HCT116 (cell line): Measurements from ENCODE around the gene CYP1A1. TPM values are rescaled to one million over a fixed set of nuclear protein-coding genes. Genes with fewer than 3 reads are reported as not detected.

Experiments used
- ATAC-seq: fragments of 200-7000 bp; cut with Tn5 transposase; 2 replicates; pipeline ENCODE4 v1.9.1; 2020; ENCODE audit warnings: mild to moderate bottlenecking, moderate library complexity
- BruUV-seq: library from RNA; stranded (reverse); fragments of 400-500 nt; replicated peaks from 2 replicates; lab custom pipeline; 2021; lab: Mats Ljungman, UMichigan
- CTCF ChIA-PET: fragments of 300-600 bp; sonication (Branson Sonifier 250); formaldehyde crosslinking; loops from one replicate; lab custom pipeline; 2021; ENCODE audit warnings: antibody characterized with exemption; lab: Charles Lee
- POLR2A ChIA-PET: fragments of 300-600, 350-600 bp; sonication (Branson Sonifier 250); formaldehyde crosslinking; loops from one replicate; lab custom pipeline; 2021; ENCODE audit warnings: antibody characterized with exemption; lab: Charles Lee
- RAD21 ChIA-PET, 2 experiments: fragments of 300-600 bp; sonication (Branson Sonifier 250); formaldehyde crosslinking; loops; one replicate each; lab custom pipeline; 2023; ENCODE audit warnings: low total read pairs in 2 of 2; ENCODE audit not compliant: uncharacterized antibody in 2 of 2, unreplicated experiment in 2 of 2, low non-redundant PET in 1 of 2; lab: Charles Lee
- DNase-seq: peaks from one replicate; pipeline ENCODE4 v3.0.0-alpha.2; 2010; ENCODE audit warnings: low read depth, low spot score
- H2AFZ ChIP-seq: fragments of 200-600 bp; shearing (Covaris generic), sonication (generic); 2 replicates; pipeline ENCODE4 v1.6.1; 2017; ENCODE audit warnings: low read depth, mixed run types, mixed read lengths, antibody characterized with exemption, low read length; ENCODE audit not compliant: poor library complexity, severe bottlenecking
- H3K27ac ChIP-seq: 2 replicates; pipeline ENCODE4 v1.5.1; 2012; ENCODE audit warnings: low read depth, low read length
- H3K27me3 ChIP-seq: fragments of 200-600 bp; sonication (generic); 2 replicates; pipeline ENCODE4 v1.6.1; 2016; ENCODE audit warnings: mixed run types, low read length, mixed read lengths; ENCODE audit not compliant: insufficient read depth
- H3K36me3 ChIP-seq, 2 experiments: fragments of 200-500 bp in 1 of 2; fragments of 200-600 bp in 1 of 2; sonication (Bioruptor generic) in 1 of 2; sonication (generic) in 1 of 2; 2 replicates each; pipeline versions ENCODE4 v1.5.1 to v1.6.1; 2014 to 2016; ENCODE audit warnings: low read length in 2 of 2, inconsistent platforms in 1 of 2, mixed read lengths in 1 of 2, mixed run types in 1 of 2; ENCODE audit not compliant: insufficient read depth in 2 of 2, control insufficient read depth in 1 of 2
- H3K4me1 ChIP-seq, 2 experiments: fragments of 200-600 bp in 1 of 2; sonication (generic) in 1 of 2; 2 replicates each; pipeline versions ENCODE4 v1.5.1 to v1.6.1; 2012 to 2017; ENCODE audit warnings: low read length in 2 of 2, inconsistent platforms in 1 of 2, mild to moderate bottlenecking in 1 of 2, mixed read lengths in 1 of 2, mixed run types in 1 of 2, moderate library complexity in 1 of 2; ENCODE audit not compliant: insufficient read depth in 2 of 2, control insufficient read depth in 1 of 2
- H3K4me2 ChIP-seq: fragments of 200-600 bp; sonication (generic); 2 replicates; pipeline ENCODE4 v1.6.1; 2017; ENCODE audit warnings: mixed run types, low read length, mixed read lengths
- H3K4me3 ChIP-seq, 2 experiments: fragments of 200-600 bp in 1 of 2; sonication (generic) in 1 of 2; replicated peaks in 1 of 2; 2 replicates each; pipeline ENCODE4 v1.5.1; 2011 to 2016; ENCODE audit warnings: low read length in 2 of 2, control low read depth in 1 of 2, low read depth in 1 of 2, mild to moderate bottlenecking in 1 of 2, mixed read lengths in 1 of 2, mixed run types in 1 of 2
- H3K79me2 ChIP-seq: fragments of 200-600 bp; sonication (generic); 2 replicates; pipeline ENCODE4 v1.6.1; 2017; ENCODE audit warnings: mild to moderate bottlenecking, mixed run types, low read length, moderate library complexity, mixed read lengths; ENCODE audit not compliant: insufficient read depth
- H3K9ac ChIP-seq: fragments of 200-600 bp; sonication (generic); 2 replicates; pipeline ENCODE4 v1.6.1; 2016; ENCODE audit warnings: low read length, mixed read lengths
- H3K9me2 ChIP-seq: fragments of 200-600 bp; sonication (generic), shearing (Covaris generic); 2 replicates; pipeline ENCODE4 v1.6.1; 2017; ENCODE audit warnings: mixed run types, mild to moderate bottlenecking, moderate library complexity; ENCODE audit not compliant: insufficient read depth
- H3K9me3 ChIP-seq, 2 experiments: fragments of 200-500 bp in 1 of 2; fragments of 200-600 bp in 1 of 2; sonication (Bioruptor generic) in 1 of 2; sonication (generic) in 1 of 2; 2 replicates each; pipeline ENCODE4 v1.6.1; 2014 to 2017; ENCODE audit warnings: low read length in 2 of 2, mixed read lengths in 2 of 2, inconsistent platforms in 1 of 2, low read depth in 1 of 2, mild to moderate bottlenecking in 1 of 2, mixed run types in 1 of 2, moderate library complexity in 1 of 2; ENCODE audit not compliant: control insufficient read depth in 1 of 2, insufficient read depth in 1 of 2
- H4K20me1 ChIP-seq: fragments of 200-600 bp; sonication (generic), shearing (Covaris generic); 2 replicates; pipeline ENCODE4 v1.6.1; 2017; ENCODE audit warnings: mixed run types, mild to moderate bottlenecking, moderate library complexity; ENCODE audit not compliant: insufficient read depth
- ATF3 ChIP-seq: IDR thresholded peaks from 2 replicates; pipeline ENCODE4 v1.6.1; 2012
- CTCF ChIP-seq, 3 experiments: fragments of 200-600 bp in 1 of 3; sonication (generic) in 1 of 3; IDR thresholded peaks in 2 of 3; conservative IDR thresholded peaks in 1 of 3; 2 replicates each; pipeline ENCODE4 v1.5.1; 2012 to 2017; ENCODE audit warnings: low read depth in 2 of 3, low read length in 2 of 3, antibody characterized with exemption in 1 of 3, borderline replicate concordance in 1 of 3, control low read depth in 1 of 3, mild to moderate bottlenecking in 1 of 3, mixed read lengths in 1 of 3, mixed run types in 1 of 3, moderate library complexity in 1 of 3; ENCODE audit not compliant: insufficient read depth in 1 of 3
- EGR1 ChIP-seq: IDR thresholded peaks from 2 replicates; pipeline ENCODE4 v1.6.1; 2012; ENCODE audit warnings: low read depth
- FOSL1 ChIP-seq: IDR thresholded peaks from 2 replicates; pipeline ENCODE4 v1.6.1; 2012; ENCODE audit warnings: low read depth
- POLR2A ChIP-seq: IDR thresholded peaks from 2 replicates; pipeline ENCODE4 v1.7.0; 2011; ENCODE audit warnings: borderline replicate concordance; ENCODE audit not compliant: insufficient read depth, insufficient read length; ENCODE audit errors: extremely low read depth
- REST ChIP-seq: IDR thresholded peaks from 2 replicates; pipeline ENCODE4 v1.6.1; 2012; ENCODE audit warnings: low read depth
- TCF7L2 ChIP-seq: IDR thresholded peaks from 2 replicates; pipeline ENCODE4 v1.7.0; 2011; ENCODE audit warnings: borderline replicate concordance, inconsistent platforms; ENCODE audit not compliant: insufficient read depth, insufficient read length; ENCODE audit errors: extremely low read depth
- YY1 ChIP-seq: IDR thresholded peaks from 2 replicates; pipeline ENCODE4 v1.6.1; 2011; ENCODE audit warnings: low read length, low read depth, moderate library complexity, mild to moderate bottlenecking; ENCODE audit not compliant: insufficient replicate concordance; ENCODE audit errors: extremely low read depth
- ZBTB33 ChIP-seq: IDR thresholded peaks from 2 replicates; pipeline ENCODE4 v1.6.1; 2011; ENCODE audit warnings: mild to moderate bottlenecking, low read length, moderate library complexity; ENCODE audit not compliant: insufficient replicate concordance; ENCODE audit errors: extremely low read depth
- ZNF274 ChIP-seq: fragments of 200-500 bp; sonication (Bioruptor generic); IDR thresholded peaks from 2 replicates; pipeline ENCODE4 v1.6.1; 2014; ENCODE audit warnings: mild to moderate bottlenecking, low read depth, low read length, inconsistent platforms
- intact Hi-C: fragments of 100-400 bp; cut with micrococcal nuclease; formaldehyde crosslinking; loops from 2 replicates; pipeline ENCODE4 v1.10.0; 2022
- total RNA-seq: library from RNA; stranded (reverse); gene quantifications from one replicate; pipeline ENCODE4 v1.2.1, GENCODE V29; 2021; ENCODE audit not compliant: unreplicated experiment

Gene CYP1A1
- total RNA-seq, 1 experiment from 2014 or later = 1.5 TPM

GRCh38 chr15:74712311-74712710 lies 13.0 kb downstream of the CYP1A1 start:
- Histone ChIP-seq H2AFZ (no peak overlapping the region), H3K4me3 (no peak overlapping the region), H3K4me2 (no peak overlapping the region), H3K9me3 (no peaks in the 10 kb centered on the region), H3K4me1 (no peaks in the 10 kb centered on the region), H4K20me1 (no peaks in the 10 kb centered on the region), H3K27me3 (no peaks in the 10 kb centered on the region), H3K9ac (no peak overlapping the region), H3K27ac (no peak overlapping the region), H3K9me2 (no peaks in the 10 kb centered on the region), H3K79me2 (no peaks in the 10 kb centered on the region), H3K36me3 (no peaks in the 10 kb centered on the region)
- ChIA-PET RAD21 (no interaction called here), POLR2A (no interaction called here), CTCF (no interaction called here)
- BruUV-seq = no TSS peak
- no peak for TF ChIP-seq REST
- intact Hi-C loops = no loop called here
- DNase-seq (no peak), ATAC-seq (no peak)

GRCh38 chr15:74710319-74711094 lies 14.8 kb downstream of the CYP1A1 start:
- intact Hi-C loops = no loop called here
- CTCF ChIA-PET = no interaction called here
- POLR2A ChIA-PET = no interaction called here
- no peak for TF ChIP-seq TCF7L2
- TF ChIP-seq FOSL1 = no peak
- TF ChIP-seq EGR1 = no peak
- no peak for TF ChIP-seq ATF3
- no peak for TF ChIP-seq ZBTB33
- no peak for TF ChIP-seq POLR2A
- no peak for TF ChIP-seq CTCF (IDR thresholded peaks at IDR 0.05 in 2 of 3, conservative IDR thresholded peaks at IDR 0.05 in 1 of 3; ENCODE audit: borderline replicate concordance in 1 of 3, insufficient read depth in 1 of 3, low read depth in 2 of 3, low read length in 2 of 3)
- TF ChIP-seq YY1 = no peak
- no peak for TF ChIP-seq ZNF274

More at GRCh38 chr15:74710319-74711094, 14.8 kb downstream of the CYP1A1 start:
- Histone ChIP-seq H3K9me3 (no peaks in the 10 kb centered on the region), H3K27me3 (no peaks in the 10 kb centered on the region), H4K20me1 (no peaks in the 10 kb centered on the region), H3K4me2 (no peak overlapping the region), H3K36me3 (no peaks in the 10 kb centered on the region), H3K4me1 (no peaks in the 10 kb centered on the region), H3K9ac (no peak overlapping the region), H3K27ac (no peak overlapping the region), H3K79me2 (no peaks in the 10 kb centered on the region), H3K9me2 (no peaks in the 10 kb centered on the region), H2AFZ (no peak overlapping the region), H3K4me3 (no peak overlapping the region)
- RAD21 ChIA-PET = no interaction called here
- no TSS peak for BruUV-seq
- ATAC-seq (no peak), DNase-seq (no peak)
